ENCODE results near the gene FA2H.

FA2H gene

GRCh38 chr16:74721716-74722115 is 52.9 kb downstream of the FA2H start:
- DNase-seq (ENCODE audit: low read depth): no peak

GRCh38 chr16:74720579-74720978 is 54.0 kb downstream of the FA2H start:
- DNase-seq (ENCODE audit: low read depth): no peak

- no peak for DNase-seq (ENCODE audit: low read depth)
These were observed 55.6 kb downstream of the FA2H start for GRCh38 chr16:74718741-74719610.

- no peak for DNase-seq (ENCODE audit: low read depth)
These were observed 56.5 kb downstream of the FA2H start for GRCh38 chr16:74718140-74718539.

- no peak for DNase-seq (ENCODE audit: low read depth)
These were observed 57.3 kb downstream of the FA2H start for GRCh38 chr16:74717367-74717766.

- DNase-seq (ENCODE audit: low read depth): no peak
These were observed 58.3 kb downstream of the FA2H start for GRCh38 chr16:74716355-74716754.

- no peak for DNase-seq (ENCODE audit: low read depth)
These were observed 60.7 kb downstream of the FA2H start for GRCh38 chr16:74713876-74714275.

- DNase-seq (ENCODE audit: low read depth): no peak
These were observed 61.3 kb downstream of the FA2H start for GRCh38 chr16:74713325-74713724.

- DNase-seq (ENCODE audit: low read depth): no peak
These were observed 62.7 kb downstream of the FA2H start for GRCh38 chr16:74711938-74712337.

- DNase-seq (ENCODE audit: low read depth): no peak
These were observed 64.2 kb downstream of the FA2H start for GRCh38 chr16:74710401-74710800.

GRCh38 chr16:74709441-74709877 is 65.2 kb downstream of the FA2H start:
- DNase-seq (ENCODE audit: low read depth): peak; percentile 63

- DNase-seq (ENCODE audit: low read depth): peak; percentile 44
These were observed 74.0 kb downstream of the FA2H start, which contains the start of gene MLKL for GRCh38 chr16:74700438-74701225. MLKL (minus strand) TSS chr16:74700862; CDS start chr16:74695757, 5,105 bp downstream.

- DNase-seq (ENCODE audit: low read depth): peak; percentile 10
These were observed 74.5 kb downstream of the FA2H start for GRCh38 chr16:74700116-74700437.

- no peak for DNase-seq (ENCODE audit: low read depth)
These were observed 75.0 kb downstream of the FA2H start for GRCh38 chr16:74699666-74700065.

- no peak for DNase-seq (ENCODE audit: low read depth)
These were observed 76.4 kb downstream of the FA2H start for GRCh38 chr16:74698222-74698621.

GRCh38 chr16:74695450-74696422 is 78.9 kb downstream of the FA2H start:
- DNase-seq (ENCODE audit: low read depth): peak; percentile 33

GRCh38 chr16:74691093-74691855 is 83.3 kb downstream of the FA2H start:
- DNase-seq (ENCODE audit: low read depth): no peak

- DNase-seq (ENCODE audit: low read depth): no peak
These were observed 92.1 kb downstream of the FA2H start for GRCh38 chr16:74682556-74682955.

- DNase-seq (ENCODE audit: low read depth): no peak
These were observed 93.9 kb downstream of the FA2H start for GRCh38 chr16:74680681-74681080.

GRCh38 chr16:74679983-74680382 is 94.6 kb downstream of the FA2H start:
- DNase-seq (ENCODE audit: low read depth): no peak

- no peak for DNase-seq (ENCODE audit: low read depth)
These were observed 96.8 kb downstream of the FA2H start for GRCh38 chr16:74677868-74678267.
